ENCODE data around the gene KCNMA1. TPM values are rescaled to one million over a fixed set of nuclear protein-coding genes. Genes with fewer than 3 reads are reported as not detected.

Gene KCNMA1
- total RNA-seq, 1 experiment from 2014 or later, result 0.49 TPM

DNA sequence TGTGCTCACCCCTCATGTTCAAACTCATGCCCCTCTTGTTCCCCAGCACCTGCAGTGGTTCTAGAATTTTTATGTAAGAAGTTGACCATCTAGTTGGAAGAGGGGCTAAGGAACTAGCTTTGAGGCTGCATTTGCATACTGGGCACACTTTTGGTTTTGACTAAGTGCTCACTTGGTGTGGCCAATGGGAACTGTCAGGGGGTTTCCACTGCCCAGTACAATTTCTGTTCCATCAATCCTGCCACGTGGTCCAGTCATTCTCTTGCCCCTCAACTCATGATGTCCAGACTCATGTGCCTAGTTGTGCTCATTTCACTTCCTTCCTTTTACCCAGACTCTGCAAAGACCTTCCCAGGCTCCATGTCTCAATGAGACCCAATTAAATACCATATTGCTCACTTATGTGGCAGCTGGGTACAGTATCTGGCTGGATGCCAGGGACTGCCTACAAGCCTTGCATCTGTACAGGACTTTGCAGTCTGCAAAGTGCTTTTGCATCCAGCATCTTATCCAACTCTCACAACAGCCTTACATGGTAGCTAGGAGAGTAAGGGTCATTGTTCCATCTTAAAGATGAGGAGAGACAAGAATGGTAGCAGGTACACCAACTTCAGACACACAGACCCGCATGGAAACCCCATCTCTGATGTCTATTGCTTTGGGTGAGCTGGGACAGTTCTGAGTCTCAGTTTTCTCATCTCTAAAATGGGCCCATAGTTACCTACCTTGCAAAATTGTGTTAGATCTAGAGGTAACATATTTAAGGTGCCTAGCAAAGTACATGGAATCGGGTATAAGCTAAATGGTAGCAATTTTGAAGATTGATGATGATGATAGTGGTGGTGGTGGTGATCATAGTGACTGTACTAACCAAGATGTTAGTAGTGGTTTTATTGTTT is 30.1 kb upstream of the KCNMA1 start (continued):
- TF ChIP-seq ZFX (IDR thresholded peaks at IDR 0.05), result no peak
- no peak for TF ChIP-seq EZH2phosphoT487 (IDR thresholded peaks at IDR 0.05; ENCODE audit: borderline replicate concordance)
- no peak for TF ChIP-seq TCF7L2 (IDR thresholded peaks at IDR 0.05; ENCODE audit: borderline replicate concordance, extremely low read depth, insufficient read depth, insufficient read length)
- no peak for TF ChIP-seq POLR2A (IDR thresholded peaks at IDR 0.05; ENCODE audit: borderline replicate concordance, extremely low read depth, insufficient read depth, insufficient read length)
- TF ChIP-seq POLR2AphosphoS5 (IDR thresholded peaks at IDR 0.05; ENCODE audit: low read depth, low read length), result no peak
- TF ChIP-seq CBX3 (IDR thresholded peaks at IDR 0.05; ENCODE audit: low read depth), result no peak
- no peak for TF ChIP-seq EGR1 (IDR thresholded peaks at IDR 0.05; ENCODE audit: low read depth)
- TF ChIP-seq ZNF274 (IDR thresholded peaks at IDR 0.05; ENCODE audit: low read depth, low read length), result no peak
- TF ChIP-seq, protein P1, sequence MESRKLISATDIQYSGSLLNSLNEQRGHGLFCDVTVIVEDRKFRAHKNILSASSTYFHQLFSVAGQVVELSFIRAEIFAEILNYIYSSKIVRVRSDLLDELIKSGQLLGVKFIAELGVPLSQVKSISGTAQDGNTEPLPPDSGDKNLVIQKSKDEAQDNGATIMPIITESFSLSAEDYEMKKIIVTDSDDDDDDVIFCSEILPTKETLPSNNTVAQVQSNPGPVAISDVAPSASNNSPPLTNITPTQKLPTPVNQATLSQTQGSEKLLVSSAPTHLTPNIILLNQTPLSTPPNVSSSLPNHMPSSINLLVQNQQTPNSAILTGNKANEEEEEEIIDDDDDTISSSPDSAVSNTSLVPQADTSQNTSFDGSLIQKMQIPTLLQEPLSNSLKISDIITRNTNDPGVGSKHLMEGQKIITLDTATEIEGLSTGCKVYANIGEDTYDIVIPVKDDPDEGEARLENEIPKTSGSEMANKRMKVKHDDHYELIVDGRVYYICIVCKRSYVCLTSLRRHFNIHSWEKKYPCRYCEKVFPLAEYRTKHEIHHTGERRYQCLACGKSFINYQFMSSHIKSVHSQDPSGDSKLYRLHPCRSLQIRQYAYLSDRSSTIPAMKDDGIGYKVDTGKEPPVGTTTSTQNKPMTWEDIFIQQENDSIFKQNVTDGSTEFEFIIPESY (IDR thresholded peaks at IDR 0.05; ENCODE audit: extremely low read depth, insufficient replicate concordance, low read length), result no peak

DNA sequence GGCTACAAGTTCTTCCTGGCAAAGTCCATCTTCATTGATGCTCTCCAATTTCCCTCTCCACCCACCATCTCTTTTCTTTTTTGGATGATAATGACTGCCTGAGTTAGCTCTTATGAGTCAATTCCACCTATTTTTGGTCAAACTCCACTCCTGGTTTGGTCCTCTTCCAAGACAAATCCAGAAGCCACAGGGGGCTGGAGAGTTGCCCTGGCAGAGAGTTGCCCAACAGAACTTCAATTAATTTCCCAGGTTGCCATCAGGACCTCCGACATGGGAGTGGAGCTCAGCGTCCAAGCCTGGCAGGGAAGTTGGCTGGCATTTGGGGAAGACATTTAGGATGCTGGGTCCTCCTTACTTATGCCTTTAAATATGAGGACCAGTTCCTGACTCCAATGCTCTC is 29.2 kb upstream of the KCNMA1 start:
- intact Hi-C loops (cut with micrococcal nuclease), result no loop called here
- no peaks in the 10 kb centered on the region for H3K9me2 ChIP-seq (ENCODE audit: insufficient read depth)
- H3K4me3 ChIP-seq (replicated peaks in 1 of 2; ENCODE audit: low read depth in 1 of 2, low read length in 2 of 2), result no peak overlapping the region
- TF ChIP-seq POLR2AphosphoS5 (IDR thresholded peaks at IDR 0.05; ENCODE audit: low read depth, low read length), result no peak
- no peak for TF ChIP-seq RAD21 (IDR thresholded peaks at IDR 0.05; ENCODE audit: low read depth)
- TF ChIP-seq CEBPB (IDR thresholded peaks at IDR 0.05; ENCODE audit: low read depth), result no peak
- no peak for TF ChIP-seq FOSL1 (IDR thresholded peaks at IDR 0.05; ENCODE audit: low read depth)
- no peak for TF ChIP-seq ZNF274 (IDR thresholded peaks at IDR 0.05; ENCODE audit: low read depth, low read length)
- no peak for TF ChIP-seq SP1 (IDR thresholded peaks at IDR 0.05; ENCODE audit: low read depth)
- H3K4me1 ChIP-seq (ENCODE audit: control insufficient read depth in 1 of 2, insufficient read depth in 2 of 2, low read length in 2 of 2), result no peaks in the 10 kb centered on the region
- H3K4me2 ChIP-seq (ENCODE audit: low read length), result no peak overlapping the region
- BruUV-seq (replicated peaks), result no TSS peak
- no peaks in the 10 kb centered on the region for H3K79me2 ChIP-seq (ENCODE audit: insufficient read depth, low read length)
- no peak overlapping the region for H2AFZ ChIP-seq (ENCODE audit: low read depth, low read length, poor library complexity, severe bottlenecking)
- ChIA-PET RAD21 (ENCODE audit: low non-redundant PET in 1 of 2, low total read pairs in 2 of 2, uncharacterized antibody in 2 of 2, unreplicated experiment in 2 of 2) (no interaction called here), POLR2A (no interaction called here), CTCF (no interaction called here)
- H3K27ac ChIP-seq (ENCODE audit: low read depth, low read length), result no peak overlapping the region
- DNase-seq (ENCODE audit: low read depth, low spot score) (no peak), ATAC-seq (no peak)
- no peaks in the 10 kb centered on the region for H3K9me3 ChIP-seq (ENCODE audit: control insufficient read depth in 1 of 2, insufficient read depth in 1 of 2, low read depth in 1 of 2, low read length in 2 of 2)
- H4K20me1 ChIP-seq (ENCODE audit: insufficient read depth), result no peaks in the 10 kb centered on the region
- H3K36me3 ChIP-seq (ENCODE audit: control insufficient read depth in 1 of 2, insufficient read depth in 2 of 2, low read length in 2 of 2), result no peaks in the 10 kb centered on the region
- H3K27me3 ChIP-seq (ENCODE audit: insufficient read depth, low read length), result peaks cover 28% of the 10 kb centered on the region; the same call in 1 of the 2 replicates
- H3K9ac ChIP-seq (ENCODE audit: low read length), result no peak overlapping the region

Data from HCT116 (cell line).